ENCODE results near the gene ASIP.

DNA sequence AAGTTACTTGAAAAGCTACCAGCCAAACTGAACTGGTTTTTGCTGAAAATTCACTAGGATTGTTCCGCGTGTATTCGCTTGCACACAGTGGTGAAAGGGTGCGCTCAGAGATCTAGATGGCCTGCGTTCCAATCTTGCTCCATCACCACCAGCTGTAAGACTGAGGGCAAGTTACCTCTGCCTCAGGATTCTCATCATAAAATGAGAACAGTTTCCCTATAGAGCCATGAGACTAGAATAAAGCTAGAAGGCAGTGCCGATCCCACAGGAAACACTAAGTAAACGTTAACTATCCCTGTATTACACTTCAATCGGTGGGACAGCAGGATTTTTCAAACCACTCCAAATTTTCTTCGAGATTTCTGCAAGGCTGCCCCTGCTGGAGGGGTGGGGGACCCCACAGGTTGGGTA, 61.1 kb downstream of the ASIP start:
- TF ChIP-seq, protein P1, sequence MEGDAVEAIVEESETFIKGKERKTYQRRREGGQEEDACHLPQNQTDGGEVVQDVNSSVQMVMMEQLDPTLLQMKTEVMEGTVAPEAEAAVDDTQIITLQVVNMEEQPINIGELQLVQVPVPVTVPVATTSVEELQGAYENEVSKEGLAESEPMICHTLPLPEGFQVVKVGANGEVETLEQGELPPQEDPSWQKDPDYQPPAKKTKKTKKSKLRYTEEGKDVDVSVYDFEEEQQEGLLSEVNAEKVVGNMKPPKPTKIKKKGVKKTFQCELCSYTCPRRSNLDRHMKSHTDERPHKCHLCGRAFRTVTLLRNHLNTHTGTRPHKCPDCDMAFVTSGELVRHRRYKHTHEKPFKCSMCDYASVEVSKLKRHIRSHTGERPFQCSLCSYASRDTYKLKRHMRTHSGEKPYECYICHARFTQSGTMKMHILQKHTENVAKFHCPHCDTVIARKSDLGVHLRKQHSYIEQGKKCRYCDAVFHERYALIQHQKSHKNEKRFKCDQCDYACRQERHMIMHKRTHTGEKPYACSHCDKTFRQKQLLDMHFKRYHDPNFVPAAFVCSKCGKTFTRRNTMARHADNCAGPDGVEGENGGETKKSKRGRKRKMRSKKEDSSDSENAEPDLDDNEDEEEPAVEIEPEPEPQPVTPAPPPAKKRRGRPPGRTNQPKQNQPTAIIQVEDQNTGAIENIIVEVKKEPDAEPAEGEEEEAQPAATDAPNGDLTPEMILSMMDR (conservative IDR thresholded peaks at IDR 0.05; ENCODE audit: low read depth, low read length), result no peak
- TF ChIP-seq POLR2A (IDR thresholded peaks at IDR 0.05; ENCODE audit: low read depth, low read length) (no peak), SMC3 (IDR thresholded peaks at IDR 0.05; ENCODE audit: low read depth, low read length) (no peak), CEBPB (IDR thresholded peaks at IDR 0.05; ENCODE audit: low read depth, low read length) (no peak), RAD21 (IDR thresholded peaks at IDR 0.05; ENCODE audit: low read length) (no peak), MAFK (IDR thresholded peaks at IDR 0.05; ENCODE audit: low read depth, low read length) (no peak), RCOR1 (IDR thresholded peaks at IDR 0.05; ENCODE audit: insufficient replicate concordance, low read length) (no peak), MAZ (IDR thresholded peaks at IDR 0.05; ENCODE audit: borderline replicate concordance, low read depth, low read length) (no peak), BHLHE40 (IDR thresholded peaks at IDR 0.05; ENCODE audit: low read depth, low read length) (no peak), NFE2L2 (IDR thresholded peaks at IDR 0.05; ENCODE audit: low read depth, low read length) (no peak), FOS (IDR thresholded peaks at IDR 0.05; ENCODE audit: low read depth, low read length) (no peak)
- TF ChIP-seq, protein P2, sequence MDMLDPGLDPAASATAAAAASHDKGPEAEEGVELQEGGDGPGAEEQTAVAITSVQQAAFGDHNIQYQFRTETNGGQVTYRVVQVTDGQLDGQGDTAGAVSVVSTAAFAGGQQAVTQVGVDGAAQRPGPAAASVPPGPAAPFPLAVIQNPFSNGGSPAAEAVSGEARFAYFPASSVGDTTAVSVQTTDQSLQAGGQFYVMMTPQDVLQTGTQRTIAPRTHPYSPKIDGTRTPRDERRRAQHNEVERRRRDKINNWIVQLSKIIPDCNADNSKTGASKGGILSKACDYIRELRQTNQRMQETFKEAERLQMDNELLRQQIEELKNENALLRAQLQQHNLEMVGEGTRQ (IDR thresholded peaks at IDR 0.05; ENCODE audit: low read depth, low read length), result no peak
